ENCODE data around the gene GID8. TPM values are rescaled to one million over a fixed set of nuclear protein-coding genes. Genes with fewer than 3 reads are reported as not detected.

The GID8 gene
- total and polyA plus RNA-seq, 2 of the 4 experiments (the other 2 are of a cell fraction): 21.5 to 33.9 TPM

- H3K27me3 ChIP-seq (ENCODE audit: control insufficient read depth, insufficient read depth, low read length): peaks cover 24% of the 10 kb centered on the region
- dilution Hi-C loops (cut with HindIII; ENCODE audit: low sequenced_read_pairs, unreplicated experiment): no loop called here
- H2BK5ac ChIP-seq (ENCODE audit: low read depth, low read length, poor library complexity, severe bottlenecking): no peak overlapping the region
- no peak overlapping the region for H4K91ac ChIP-seq (ENCODE audit: insufficient read depth, low read depth, low read length)
- H2BK120ac ChIP-seq (ENCODE audit: low read depth, low read length): no peak overlapping the region
- no peaks in the 10 kb centered on the region for H3K4me1 ChIP-seq (ENCODE audit: control insufficient read depth, insufficient read depth, low read length)
- DNase-seq (no peak), ATAC-seq (ENCODE audit: low read depth) (no peak)
- no peak overlapping the region for H3K4me3 ChIP-seq (ENCODE audit: insufficient read depth, low read depth, low read length)
- no peak overlapping the region for H3K4ac ChIP-seq (ENCODE audit: low read depth, low read length)
- H3K27ac ChIP-seq (ENCODE audit: insufficient read depth, low read length): no peak overlapping the region
- H4K20me1 ChIP-seq (ENCODE audit: insufficient read depth, low read length): no peaks in the 10 kb centered on the region
- no TSS peak for BruUV-seq (replicated peaks)
- no peak overlapping the region for H4K5ac ChIP-seq (ENCODE audit: low read depth, low read length)
- in situ Hi-C loops (cut with MboI; ENCODE audit: low sequenced_read_pairs): no loop called here
- H2AFZ ChIP-seq (replicated peaks; ENCODE audit: low read length, poor library complexity): no peak overlapping the region
- H3K23ac ChIP-seq (ENCODE audit: low read depth, low read length): no peak overlapping the region
- TF ChIP-seq RAD21 (IDR thresholded peaks at IDR 0.05; ENCODE audit: low read length) (no peak), RCOR1 (IDR thresholded peaks at IDR 0.05; ENCODE audit: insufficient replicate concordance, low read length) (no peak), RFX5 (IDR thresholded peaks at IDR 0.05; ENCODE audit: low read depth, low read length) (no peak), MXI1 (IDR thresholded peaks at IDR 0.05; ENCODE audit: borderline replicate concordance, low read depth, low read length) (no peak), USF2 (IDR thresholded peaks at IDR 0.05; ENCODE audit: low read depth, low read length) (no peak), MAZ (IDR thresholded peaks at IDR 0.05; ENCODE audit: borderline replicate concordance, low read depth, low read length) (no peak)
- no peak overlapping the region for H4K8ac ChIP-seq (ENCODE audit: low read depth in 2 of 2, low read length in 2 of 2)
- H2AK5ac ChIP-seq (ENCODE audit: low read depth, low read length): no peak overlapping the region
- H3K9me1 ChIP-seq (ENCODE audit: insufficient read depth, low read length): no peaks in the 10 kb centered on the region
- no peaks in the 10 kb centered on the region for H3K9me3 ChIP-seq (ENCODE audit: control insufficient read depth, insufficient read depth, low read length)
- H3K18ac ChIP-seq (ENCODE audit: low read depth, low read length): no peak overlapping the region
- no peak overlapping the region for H2BK20ac ChIP-seq (ENCODE audit: low read depth, low read length)
- no peaks in the 10 kb centered on the region for H3K36me3 ChIP-seq (ENCODE audit: control insufficient read depth, insufficient read depth, low read length)
- CTCF ChIA-PET: no interaction called here
- H3K14ac ChIP-seq (replicated peaks; ENCODE audit: low read depth, low read length): no peak overlapping the region
- no peak overlapping the region for H3K9ac ChIP-seq (ENCODE audit: low read depth, low read length)
- no peaks in the 10 kb centered on the region for H3K79me1 ChIP-seq (ENCODE audit: low read depth in 1 of 2, low read length in 2 of 2)
- peak overlapping the region; percentile 24 for H2AK9ac ChIP-seq (replicated peaks; ENCODE audit: low read depth, low read length, poor library complexity)
- POLR2A ChIA-PET (ENCODE audit: unreplicated experiment): no interaction called here
- H3K56ac ChIP-seq (ENCODE audit: extremely low read depth, insufficient read depth, low read length): no peak overlapping the region
- no peak overlapping the region for H3K4me2 ChIP-seq (ENCODE audit: low read depth, low read length)
- H2BK15ac ChIP-seq (ENCODE audit: low read depth, low read length): no peak overlapping the region
- WGBS, 2 experiments (ENCODE audit: extremely low coverage in 2 of 2, insufficient read length in 1 of 2): 86% methylated on average over 16 of the region's 20 CpGs; no CpG with 5 or more reads in 1 of the 2 experiments
- intact Hi-C loops (cut with micrococcal nuclease): no loop called here
Measured at GRCh38 chr20:62964700-62965099, 26.8 kb downstream of the GID8 start.

Data from IMR-90 (cell line).